HepG2 (cell line): ENCODE measurements around the gene IRF5.

Experiments
- CTCF ChIP-seq: sonication (generic); formaldehyde crosslinking; IDR thresholded peaks from 2 replicates; pipeline ENCODE4 v1.5.0; 2020; ENCODE audit warnings: mild to moderate bottlenecking, missing genetic modification reagents, moderate library complexity
- KDM5A ChIP-seq: fragments of 200-600 bp; sonication (generic); IDR thresholded peaks from 2 replicates; pipeline ENCODE4 v1.7.0; 2018; ENCODE audit warnings: antibody characterized with exemption, mild to moderate bottlenecking, low read length, borderline replicate concordance
- MEIS1 ChIP-seq: sonication (generic); formaldehyde crosslinking; IDR thresholded peaks from 2 replicates; pipeline ENCODE4 v1.9.0; 2021; ENCODE audit warnings: mild to moderate bottlenecking, missing genetic modification reagents, moderate library complexity, borderline replicate concordance
- PAX8 ChIP-seq: sonication (generic); formaldehyde crosslinking; IDR thresholded peaks from 2 replicates; pipeline ENCODE4 v1.8.0; 2022; ENCODE audit warnings: mild to moderate bottlenecking, missing genetic modification reagents, borderline replicate concordance
- POLR2A ChIP-seq, 2 experiments: IDR thresholded peaks; 2 replicates each; pipeline ENCODE4 v1.6.1; 2011; ENCODE audit warnings: low read depth in 2 of 2, low read length in 2 of 2, mild to moderate bottlenecking in 1 of 2, moderate library complexity in 1 of 2; ENCODE audit not compliant: insufficient read depth in 1 of 2
- UBTF ChIP-seq: sonication (generic); formaldehyde crosslinking; IDR thresholded peaks from 2 replicates; pipeline ENCODE4 v1.4.0; 2020; ENCODE audit warnings: mild to moderate bottlenecking, missing genetic modification reagents
- ZFX ChIP-seq: sonication (generic); formaldehyde crosslinking; IDR thresholded peaks from 2 replicates; pipeline ENCODE4 v1.4.0; 2020; ENCODE audit warnings: mild to moderate bottlenecking, low read depth, missing genetic modification reagents, moderate library complexity

DNA sequence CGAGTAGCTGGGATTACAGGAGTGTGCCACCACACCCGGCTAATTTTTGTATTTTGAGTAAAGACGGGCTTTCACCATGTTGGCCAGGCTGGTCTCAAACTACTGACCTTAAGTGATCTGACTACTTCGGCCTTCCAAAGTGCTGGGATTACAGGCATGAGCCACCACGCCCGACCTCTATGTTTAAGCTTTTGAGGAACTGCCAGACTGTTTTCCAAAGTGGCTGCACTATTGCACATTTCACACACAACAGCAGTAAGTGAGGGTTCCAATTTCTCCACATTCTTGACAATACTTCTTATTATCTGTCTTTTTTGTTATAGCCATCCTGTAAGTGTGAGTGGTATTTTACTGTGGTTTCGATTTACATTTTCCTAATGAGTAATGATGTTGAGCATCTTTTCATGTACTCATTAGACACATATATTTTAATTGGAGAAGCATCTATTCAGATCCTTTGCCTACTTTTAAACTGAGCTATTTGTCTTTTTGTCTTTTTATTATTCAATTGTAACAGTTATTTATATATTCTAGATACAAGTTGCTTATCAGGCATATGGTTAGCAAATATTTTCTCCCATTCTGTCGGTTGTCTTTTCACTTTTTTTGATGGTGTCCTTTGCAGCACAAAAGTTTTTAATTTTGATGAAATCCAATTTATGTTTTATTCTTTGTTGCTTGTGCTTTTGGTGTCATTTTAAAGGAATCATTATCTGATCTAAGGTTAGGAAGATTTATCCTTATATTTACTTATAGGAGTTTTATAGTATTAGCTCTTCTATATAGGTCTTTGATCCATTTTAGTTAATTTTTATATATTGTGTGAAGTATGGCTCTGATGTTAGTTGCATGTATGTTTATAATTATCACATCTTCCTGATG lies 12.8 kb upstream of the IRF5 start:
- TF ChIP-seq PAX8 (CRISPR knock-in tag) (no peak), KDM5A (no peak), ZFX (CRISPR knock-in tag) (no peak), MEIS1 (CRISPR knock-in tag) (no peak), POLR2A (IDR thresholded peaks at IDR 0.05; ENCODE audit: insufficient read depth in 1 of 2, low read depth in 2 of 2, low read length in 2 of 2) (no peak), CTCF (CRISPR knock-in tag) (no peak), UBTF (CRISPR knock-in tag) (no peak)
